Suprapubic skin (tissue), 4 donors: Measurements from ENCODE around the gene AP1M1. TPM values are rescaled to one million over a fixed set of nuclear protein-coding genes. Genes with fewer than 3 reads are reported as not detected.

Experiments
- DNase-seq, 2 donors: peaks; one replicate each; pipeline ENCODE4 v3.0.0-alpha.2; 2019; ENCODE audit warnings: low spot score in 2 of 2
- H3K27ac ChIP-seq: fragments of 200-600 bp; sonication (generic); one replicate; pipeline ENCODE4 v1.5.1; 2019
- H3K27me3 ChIP-seq: fragments of 200-600 bp; sonication (generic); one replicate; pipeline ENCODE4 v1.5.1; 2019
- H3K36me3 ChIP-seq: fragments of 200-600 bp; sonication (generic); one replicate; pipeline ENCODE4 v1.5.1; 2019
- H3K4me1 ChIP-seq: fragments of 200-600 bp; sonication (generic); one replicate; pipeline ENCODE4 v1.5.1; 2019
- H3K4me3 ChIP-seq: fragments of 200-600 bp; sonication (generic); one replicate; pipeline ENCODE4 v1.5.1; 2019; ENCODE audit warnings: mild to moderate bottlenecking
- H3K9me3 ChIP-seq: fragments of 200-600 bp; sonication (generic); one replicate; pipeline ENCODE4 v1.5.1; 2019
- CTCF ChIP-seq, 2 donors: fragments of 200-600 bp in 1 of 2; fragments of 450-650 bp in 1 of 2; sonication (generic) in 1 of 2; IDR thresholded peaks; one replicate each; pipeline ENCODE4 v1.5.1; 2016 to 2019; ENCODE audit warnings: antibody characterized with exemption in 2 of 2, mild to moderate bottlenecking in 1 of 2, moderate library complexity in 1 of 2
- EP300 ChIP-seq: sonication (generic); formaldehyde crosslinking; IDR thresholded peaks from one replicate; pipeline ENCODE4 v1.6.1; 2017; ENCODE audit warnings: antibody characterized with exemption
- POLR2A ChIP-seq, 2 donors: fragments of 450-650 bp; IDR thresholded peaks; one replicate each; pipeline ENCODE4 v1.6.1; 2017; ENCODE audit warnings: antibody characterized with exemption in 2 of 2, mild to moderate bottlenecking in 2 of 2, moderate library complexity in 2 of 2
- POLR2AphosphoS5 ChIP-seq, 3 donors: sonication (generic); formaldehyde crosslinking; IDR thresholded peaks; one replicate each; pipeline ENCODE4 v1.6.1; 2017; ENCODE audit warnings: antibody characterized with exemption in 3 of 3
- WGBS: methylation state at CpG from one replicate; pipeline ENCODE4 v1.1.5; 2018; 5-methylcytosine and 5-hydroxymethylcytosine counted together
- total RNA-seq, 4 donors: library from RNA; depleted of rRNA; stranded (reverse); fragments of >200 nt; gene quantifications; one replicate each; pipeline ENCODE4 v1.1.0, GENCODE V29; 2016

The AP1M1 gene
- total RNA-seq, 4 donors from 2014 or later = 37.2 to 61.2 (median 45.0) TPM

- H3K4me1 ChIP-seq = no peaks in the 10 kb centered on the region
- no peak for TF ChIP-seq POLR2A (IDR thresholded peaks at IDR 0.05)
- no peak for TF ChIP-seq CTCF (IDR thresholded peaks at IDR 0.05)
- no peak for TF ChIP-seq EP300
- TF ChIP-seq POLR2AphosphoS5 (IDR thresholded peaks at IDR 0.05) = no peak
- H3K27me3 ChIP-seq = no peaks in the 10 kb centered on the region
- peaks cover 99% of the 10 kb centered on the region for H3K36me3 ChIP-seq
- DNase-seq = no peak
- 90% methylated on average over 6 of the region's 32 CpGs for WGBS
- H3K27ac ChIP-seq = no peak overlapping the region
- peaks cover 20% of the 10 kb centered on the region for H3K9me3 ChIP-seq
- H3K4me3 ChIP-seq = no peak overlapping the region
Measured at GRCh38 chr19:16224293-16225045, 26.8 kb downstream of the AP1M1 start.

- 99% methylated on average over 12 of the region's 21 CpGs for WGBS
- TF ChIP-seq EP300 (no peak), CTCF (IDR thresholded peaks at IDR 0.05) (no peak), POLR2AphosphoS5 (IDR thresholded peaks at IDR 0.05) (no peak), POLR2A (IDR thresholded peaks at IDR 0.05) (no peak)
Measured at GRCh38 chr19:16225279-16226183, 27.8 kb downstream of the AP1M1 start.

GRCh38 chr19:16226184-16226591 is 28.5 kb downstream of the AP1M1 start:
- no peak overlapping the region for H3K4me3 ChIP-seq
- no peaks in the 10 kb centered on the region for H3K27me3 ChIP-seq
- peaks cover 95% of the 10 kb centered on the region for H3K36me3 ChIP-seq
- no peak for DNase-seq
- WGBS = 91% methylated on average over 16 of the region's 16 CpGs
- no peak overlapping the region for H3K27ac ChIP-seq
- H3K9me3 ChIP-seq = peaks cover 9% of the 10 kb centered on the region
- H3K4me1 ChIP-seq = no peaks in the 10 kb centered on the region
- TF ChIP-seq POLR2A (IDR thresholded peaks at IDR 0.05) (no peak), POLR2AphosphoS5 (IDR thresholded peaks at IDR 0.05) (no peak), CTCF (IDR thresholded peaks at IDR 0.05) (no peak), EP300 (no peak)

More at GRCh38 chr19:16225279-16226183, 27.8 kb downstream of the AP1M1 start:
- H3K36me3 ChIP-seq = peaks cover 98% of the 10 kb centered on the region
- H3K27ac ChIP-seq = no peak overlapping the region
- H3K4me3 ChIP-seq = no peak overlapping the region
- DNase-seq = no peak
- H3K9me3 ChIP-seq = peaks cover 16% of the 10 kb centered on the region
- no peaks in the 10 kb centered on the region for H3K27me3 ChIP-seq
- no peaks in the 10 kb centered on the region for H3K4me1 ChIP-seq

- H3K36me3 ChIP-seq = peaks cover 94% of the 10 kb centered on the region
- DNase-seq = no peak
- TF ChIP-seq POLR2AphosphoS5 (IDR thresholded peaks at IDR 0.05) = no peak
Measured at GRCh38 chr19:16226878-16227836, 29.4 kb downstream of the AP1M1 start.

More at GRCh38 chr19:16226878-16227836, 29.4 kb downstream of the AP1M1 start:
- no peak overlapping the region for H3K27ac ChIP-seq
- no peaks in the 10 kb centered on the region for H3K27me3 ChIP-seq
- WGBS = 92% methylated on average over 17 of the region's 33 CpGs
- H3K4me3 ChIP-seq = no peak overlapping the region
- H3K9me3 ChIP-seq = no peaks in the 10 kb centered on the region
- H3K4me1 ChIP-seq = no peaks in the 10 kb centered on the region
